Stomach (tissue), 4 donors: ENCODE data around the gene MYO10.

ENCODE experiments used
- POLR2A ChIP-seq, 4 donors: fragments of 450-650 bp; IDR thresholded peaks; one replicate each; pipeline ENCODE4 v1.6.1; 2016; ENCODE audit warnings: antibody characterized with exemption in 4 of 4, control low read depth in 2 of 4, mild to moderate bottlenecking in 1 of 4, moderate library complexity in 1 of 4
- POLR2AphosphoS5 ChIP-seq, 3 donors: sonication (generic); formaldehyde crosslinking; IDR thresholded peaks; one replicate each; pipeline ENCODE4 v1.6.1; 2016; ENCODE audit warnings: antibody characterized with exemption in 3 of 3
- TF ChIP-seq, protein P1 (sequence below), 7 experiments: fragments of 450-650 bp in 4 of 7; fragments of 200-600 bp in 3 of 7; sonication (generic) in 3 of 7; IDR thresholded peaks; one replicate each; pipeline ENCODE4 v1.5.1; 2016 to 2019; ENCODE audit warnings: antibody characterized with exemption in 7 of 7, control low read depth in 2 of 7, mild to moderate bottlenecking in 1 of 7

DNA sequence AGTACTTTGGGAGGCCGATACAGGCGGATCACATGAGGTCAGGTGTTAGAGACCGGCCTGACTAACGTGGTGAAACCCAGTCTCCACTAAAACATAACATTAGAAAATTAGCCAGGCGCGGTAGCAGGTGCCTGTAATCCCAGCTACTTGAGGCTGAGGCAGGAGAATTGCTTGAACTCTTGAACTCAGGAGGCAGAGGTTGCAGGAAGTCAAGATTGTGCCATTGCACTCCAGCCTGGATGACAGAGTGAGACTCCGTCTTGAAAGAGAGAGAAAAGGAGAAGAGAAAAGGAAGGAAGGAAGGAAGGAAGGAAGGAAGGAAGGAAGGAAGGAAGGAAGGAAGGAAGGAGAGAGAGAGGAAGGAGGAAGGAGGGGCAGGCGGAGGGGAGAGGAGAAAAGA is 45.1 kb downstream of the MYO10 start:
- TF ChIP-seq, protein P1, sequence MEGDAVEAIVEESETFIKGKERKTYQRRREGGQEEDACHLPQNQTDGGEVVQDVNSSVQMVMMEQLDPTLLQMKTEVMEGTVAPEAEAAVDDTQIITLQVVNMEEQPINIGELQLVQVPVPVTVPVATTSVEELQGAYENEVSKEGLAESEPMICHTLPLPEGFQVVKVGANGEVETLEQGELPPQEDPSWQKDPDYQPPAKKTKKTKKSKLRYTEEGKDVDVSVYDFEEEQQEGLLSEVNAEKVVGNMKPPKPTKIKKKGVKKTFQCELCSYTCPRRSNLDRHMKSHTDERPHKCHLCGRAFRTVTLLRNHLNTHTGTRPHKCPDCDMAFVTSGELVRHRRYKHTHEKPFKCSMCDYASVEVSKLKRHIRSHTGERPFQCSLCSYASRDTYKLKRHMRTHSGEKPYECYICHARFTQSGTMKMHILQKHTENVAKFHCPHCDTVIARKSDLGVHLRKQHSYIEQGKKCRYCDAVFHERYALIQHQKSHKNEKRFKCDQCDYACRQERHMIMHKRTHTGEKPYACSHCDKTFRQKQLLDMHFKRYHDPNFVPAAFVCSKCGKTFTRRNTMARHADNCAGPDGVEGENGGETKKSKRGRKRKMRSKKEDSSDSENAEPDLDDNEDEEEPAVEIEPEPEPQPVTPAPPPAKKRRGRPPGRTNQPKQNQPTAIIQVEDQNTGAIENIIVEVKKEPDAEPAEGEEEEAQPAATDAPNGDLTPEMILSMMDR (IDR thresholded peaks at IDR 0.05) = no peak
- TF ChIP-seq POLR2A (IDR thresholded peaks at IDR 0.05) = no peak
- TF ChIP-seq POLR2AphosphoS5 (IDR thresholded peaks at IDR 0.05) = no peak
